Astrocyte (in vitro differentiated cells and primary cell): ENCODE data around the gene JTB. TPM values are rescaled to one million over a fixed set of nuclear protein-coding genes. Genes with fewer than 3 reads are reported as not detected.

Experiments
- DNase-seq: peaks from one replicate; pipeline ENCODE4 v3.0.0-alpha.2; 2010; ENCODE audit warnings: low read depth
- FAIRE-seq: peaks from 2 replicates; lab custom pipeline; 2011; peaks lifted over from hg19 to GRCh38; lab: Jason Lieb, UNC
- H2AFZ ChIP-seq: 2 replicates; pipeline ENCODE4 v1.6.0; 2012; ENCODE audit warnings: low read depth, low read length, inconsistent platforms
- H3K27ac ChIP-seq: 2 replicates; pipeline ENCODE4 v1.5.1; 2011; ENCODE audit warnings: low read depth, low read length, inconsistent platforms
- H3K27me3 ChIP-seq: 2 replicates; pipeline ENCODE4 v1.6.0; 2011; ENCODE audit warnings: low read length, inconsistent platforms; ENCODE audit not compliant: insufficient read depth
- H3K36me3 ChIP-seq: 2 replicates; pipeline ENCODE4 v1.5.1; 2011; ENCODE audit warnings: low read length, inconsistent platforms; ENCODE audit not compliant: insufficient read depth
- H3K4me1 ChIP-seq: 2 replicates; pipeline ENCODE4 v1.5.1; 2011; ENCODE audit warnings: low read length, inconsistent platforms; ENCODE audit not compliant: insufficient read depth
- H3K4me2 ChIP-seq: 2 replicates; pipeline ENCODE4 v1.6.0; 2012; ENCODE audit warnings: low read length, inconsistent platforms
- H3K4me3 ChIP-seq: 2 replicates; pipeline ENCODE4 v1.5.1; 2011; ENCODE audit warnings: low read depth, mild to moderate bottlenecking, low read length, inconsistent platforms; ENCODE audit not compliant: insufficient read depth
- H3K79me2 ChIP-seq: 2 replicates; pipeline ENCODE4 v1.6.0; 2012; ENCODE audit warnings: mild to moderate bottlenecking, low read length, inconsistent platforms; ENCODE audit not compliant: insufficient read depth
- H3K9ac ChIP-seq: 2 replicates; pipeline ENCODE4 v1.6.0; 2012; ENCODE audit warnings: mild to moderate bottlenecking, low read length, inconsistent platforms
- H3K9me3 ChIP-seq: 2 replicates; pipeline ENCODE4 v1.5.1; 2012; ENCODE audit warnings: low read depth, mild to moderate bottlenecking, low read length, inconsistent platforms; ENCODE audit not compliant: insufficient read depth
- H4K20me1 ChIP-seq: 2 replicates; pipeline ENCODE4 v1.6.0; 2012; ENCODE audit warnings: low read length, inconsistent platforms; ENCODE audit not compliant: insufficient read depth
- H3K27ac Mint-ChIP-seq: one replicate; pipeline ENCODE4 v1.8.0; 2021; ENCODE audit warnings: mild to moderate bottlenecking, mixed read lengths; ENCODE audit not compliant: unreplicated experiment
- H3K27me3 Mint-ChIP-seq: one replicate; pipeline ENCODE4 v1.8.0; 2021; ENCODE audit warnings: low read depth, mixed read lengths; ENCODE audit not compliant: unreplicated experiment
- H3K36me3 Mint-ChIP-seq: one replicate; pipeline ENCODE4 v1.8.0; 2021; ENCODE audit warnings: low read depth, mixed read lengths; ENCODE audit not compliant: unreplicated experiment
- H3K4me1 Mint-ChIP-seq: one replicate; pipeline ENCODE4 v1.8.0; 2021; ENCODE audit warnings: low read depth, mixed read lengths; ENCODE audit not compliant: unreplicated experiment
- H3K4me3 Mint-ChIP-seq: one replicate; pipeline ENCODE4 v1.8.0; 2021; ENCODE audit warnings: mild to moderate bottlenecking, moderate library complexity, mixed read lengths; ENCODE audit not compliant: unreplicated experiment
- H3K9me3 Mint-ChIP-seq: one replicate; pipeline ENCODE4 v1.8.0; 2021; ENCODE audit warnings: mild to moderate bottlenecking, mixed read lengths; ENCODE audit not compliant: unreplicated experiment
- EZH2 ChIP-seq: IDR thresholded peaks from 2 replicates; pipeline ENCODE4 v1.6.1; 2012; ENCODE audit warnings: mild to moderate bottlenecking, low read length, inconsistent platforms; ENCODE audit not compliant: insufficient read depth
- total RNA-seq: library from RNA; stranded (reverse); gene quantifications from 2 replicates; pipeline ENCODE4 v1.2.1, GENCODE V29; 2021
- TF ChIP-seq, protein P1 (sequence below): IDR thresholded peaks from 2 replicates; pipeline ENCODE4 v1.5.1; 2011; ENCODE audit warnings: low read depth, mild to moderate bottlenecking, inconsistent platforms, low read length, moderate library complexity; ENCODE audit not compliant: insufficient read depth

Gene JTB
- total RNA-seq, 1 donor from 2014 or later: 103 TPM

DNA sequence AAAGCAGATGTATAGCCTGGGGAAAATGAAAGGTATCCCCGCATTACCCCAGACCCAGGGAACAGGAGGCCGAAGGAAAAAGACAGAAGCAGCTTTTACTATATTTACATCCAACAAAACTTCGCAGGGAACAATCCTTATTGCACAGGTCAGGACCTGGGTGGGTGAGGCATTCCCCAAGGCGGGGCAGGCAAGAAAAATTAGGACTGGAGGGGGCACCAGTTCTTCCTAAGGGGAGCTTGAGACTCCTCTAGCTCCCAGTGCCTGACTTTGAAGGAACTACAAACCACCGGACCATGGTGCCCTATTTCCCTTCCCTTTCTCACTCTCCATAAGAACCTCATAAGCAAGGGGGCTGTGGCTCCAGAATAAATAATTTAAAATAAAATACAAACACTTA lies 48.0 kb downstream of the JTB start:
- no peak overlapping the region for H2AFZ ChIP-seq
- Mint-ChIP-seq H3K27me3 (no peaks in the 10 kb centered on the region), H3K4me1 (no peaks in the 10 kb centered on the region), H3K9me3 (no peaks in the 10 kb centered on the region), H3K4me3 (no peak overlapping the region), H3K27ac (no peak overlapping the region), H3K36me3 (peaks cover 10% of the 10 kb centered on the region)
- H3K27ac ChIP-seq: no peak overlapping the region
- FAIRE-seq (no peak), DNase-seq (no peak)
- H3K4me2 ChIP-seq: no peak overlapping the region
- no peak overlapping the region for H3K9ac ChIP-seq
- H3K27me3 ChIP-seq: no peaks in the 10 kb centered on the region
- peaks cover 9% of the 10 kb centered on the region for H3K36me3 ChIP-seq
- H4K20me1 ChIP-seq: no peaks in the 10 kb centered on the region
- no peak overlapping the region for H3K4me3 ChIP-seq
- no peaks in the 10 kb centered on the region for H3K9me3 ChIP-seq
- peaks cover 4% of the 10 kb centered on the region for H3K4me1 ChIP-seq
- no peaks in the 10 kb centered on the region for H3K79me2 ChIP-seq
- TF ChIP-seq EZH2: no peak
- TF ChIP-seq, protein P1, sequence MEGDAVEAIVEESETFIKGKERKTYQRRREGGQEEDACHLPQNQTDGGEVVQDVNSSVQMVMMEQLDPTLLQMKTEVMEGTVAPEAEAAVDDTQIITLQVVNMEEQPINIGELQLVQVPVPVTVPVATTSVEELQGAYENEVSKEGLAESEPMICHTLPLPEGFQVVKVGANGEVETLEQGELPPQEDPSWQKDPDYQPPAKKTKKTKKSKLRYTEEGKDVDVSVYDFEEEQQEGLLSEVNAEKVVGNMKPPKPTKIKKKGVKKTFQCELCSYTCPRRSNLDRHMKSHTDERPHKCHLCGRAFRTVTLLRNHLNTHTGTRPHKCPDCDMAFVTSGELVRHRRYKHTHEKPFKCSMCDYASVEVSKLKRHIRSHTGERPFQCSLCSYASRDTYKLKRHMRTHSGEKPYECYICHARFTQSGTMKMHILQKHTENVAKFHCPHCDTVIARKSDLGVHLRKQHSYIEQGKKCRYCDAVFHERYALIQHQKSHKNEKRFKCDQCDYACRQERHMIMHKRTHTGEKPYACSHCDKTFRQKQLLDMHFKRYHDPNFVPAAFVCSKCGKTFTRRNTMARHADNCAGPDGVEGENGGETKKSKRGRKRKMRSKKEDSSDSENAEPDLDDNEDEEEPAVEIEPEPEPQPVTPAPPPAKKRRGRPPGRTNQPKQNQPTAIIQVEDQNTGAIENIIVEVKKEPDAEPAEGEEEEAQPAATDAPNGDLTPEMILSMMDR: no peak

DNA sequence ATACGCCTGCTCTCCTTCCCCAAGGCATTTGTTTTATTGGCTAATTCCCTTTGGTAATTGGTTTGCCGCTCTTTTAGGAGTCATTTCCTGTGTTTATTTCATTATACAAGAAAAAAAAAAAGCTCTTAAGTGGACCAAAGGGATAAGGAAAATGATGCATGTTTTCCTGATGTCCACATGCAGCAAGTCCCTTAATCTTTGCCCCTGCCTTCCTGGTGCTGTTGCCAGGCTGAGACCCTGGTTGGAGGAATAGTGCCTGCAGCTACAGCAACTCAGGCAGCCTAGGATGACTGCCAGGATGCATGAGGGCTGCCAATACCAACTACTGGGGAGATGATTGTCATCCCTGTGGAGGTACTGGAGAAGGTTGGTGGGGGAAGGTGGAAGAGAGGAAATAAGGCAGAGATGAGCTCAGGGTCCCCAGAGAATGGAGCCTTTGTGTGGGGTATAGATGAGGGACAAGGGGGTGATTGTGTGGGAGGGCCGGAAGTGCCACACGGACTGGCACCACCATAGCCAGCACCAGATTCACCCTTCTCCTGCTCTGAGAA lies 48.6 kb downstream of the JTB start:
- H3K9ac ChIP-seq: no peak overlapping the region
- H3K36me3 ChIP-seq: peaks cover 4% of the 10 kb centered on the region
- Mint-ChIP-seq H3K9me3 (no peaks in the 10 kb centered on the region), H3K27ac (no peak overlapping the region), H3K27me3 (no peaks in the 10 kb centered on the region), H3K4me3 (no peak overlapping the region), H3K4me1 (no peaks in the 10 kb centered on the region), H3K36me3 (peaks cover 7% of the 10 kb centered on the region)
- TF ChIP-seq, protein P1: no peak
- no peak for TF ChIP-seq EZH2
- no peaks in the 10 kb centered on the region for H3K79me2 ChIP-seq
- no peaks in the 10 kb centered on the region for H3K9me3 ChIP-seq
- H2AFZ ChIP-seq: no peak overlapping the region
- no peak for FAIRE-seq
- no peak overlapping the region for H3K4me2 ChIP-seq
- no peaks in the 10 kb centered on the region for H3K27me3 ChIP-seq
- H4K20me1 ChIP-seq: no peaks in the 10 kb centered on the region
- no peak overlapping the region for H3K27ac ChIP-seq
- no peak overlapping the region for H3K4me3 ChIP-seq
- DNase-seq: no peak
- H3K4me1 ChIP-seq: peaks cover 6% of the 10 kb centered on the region

DNA sequence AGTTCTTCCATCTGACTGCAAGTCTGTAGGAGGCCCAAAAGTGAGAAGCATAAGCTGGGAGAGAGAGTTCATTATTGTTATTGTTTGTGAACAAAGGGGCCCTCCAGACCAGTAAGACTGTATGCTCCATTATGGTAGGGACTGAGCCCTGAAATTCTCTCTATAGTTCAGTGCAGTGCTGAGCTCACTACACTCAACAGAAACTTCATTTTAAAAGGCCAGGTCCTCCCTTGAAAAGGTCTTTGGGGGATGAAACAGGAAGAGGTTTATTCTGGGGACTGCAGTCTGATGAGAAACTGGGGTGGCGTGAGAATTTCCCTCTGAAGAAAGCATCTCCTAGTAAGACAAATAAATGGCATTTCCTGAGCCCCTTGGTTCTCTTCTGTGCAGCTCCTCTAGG lies 49.2 kb downstream of the JTB start:
- H3K4me2 ChIP-seq: no peak overlapping the region
- Mint-ChIP-seq H3K4me1 (no peaks in the 10 kb centered on the region), H3K36me3 (peaks cover 7% of the 10 kb centered on the region), H3K27ac (no peak overlapping the region), H3K4me3 (no peak overlapping the region), H3K9me3 (no peaks in the 10 kb centered on the region), H3K27me3 (no peaks in the 10 kb centered on the region)
- H4K20me1 ChIP-seq: no peaks in the 10 kb centered on the region
- no peaks in the 10 kb centered on the region for H3K79me2 ChIP-seq
- H2AFZ ChIP-seq: no peak overlapping the region
- no peak for DNase-seq
- H3K36me3 ChIP-seq: peaks cover 4% of the 10 kb centered on the region
- no peaks in the 10 kb centered on the region for H3K9me3 ChIP-seq
- H3K4me1 ChIP-seq: peaks cover 12% of the 10 kb centered on the region
- H3K4me3 ChIP-seq: no peak overlapping the region
- no peak overlapping the region for H3K27ac ChIP-seq
- no peak for FAIRE-seq
- H3K9ac ChIP-seq: no peak overlapping the region
- no peak for TF ChIP-seq EZH2
- TF ChIP-seq, protein P1: no peak
- H3K27me3 ChIP-seq: no peaks in the 10 kb centered on the region
